Subcutaneous adipose tissue (tissue), 4 donors: ENCODE data around the gene EIF2S2. TPM values are rescaled to one million over a fixed set of nuclear protein-coding genes. Genes with fewer than 3 reads are reported as not detected.

Experiments used
- CTCF ChIP-seq: fragments of 450-650 bp; IDR thresholded peaks from one replicate; pipeline ENCODE4 v1.5.1; 2016; ENCODE audit warnings: low read depth, mild to moderate bottlenecking, control low read depth, antibody characterized with exemption, moderate library complexity
- total RNA-seq, 4 donors: library from RNA; depleted of rRNA; stranded (reverse); fragments of >200 nt; gene quantifications; one replicate each; pipeline ENCODE4 v1.1.0, GENCODE V29; 2016

The EIF2S2 gene
- total RNA-seq, 4 donors from 2014 or later = 41.6 to 86.6 (median 49.7) TPM

GRCh38 chr20:34105978-34106675 lies 5.9 kb downstream of the EIF2S2 start:
- no peak for TF ChIP-seq CTCF

- TF ChIP-seq CTCF = no peak
These were observed 8.0 kb downstream of the EIF2S2 start for GRCh38 chr20:34104059-34104458.

- no peak for TF ChIP-seq CTCF
These were observed 9.7 kb downstream of the EIF2S2 start for GRCh38 chr20:34102342-34102741.

GRCh38 chr20:34100576-34100975 lies 11.5 kb downstream of the EIF2S2 start:
- no peak for TF ChIP-seq CTCF

- TF ChIP-seq CTCF = no peak
These were observed 12.4 kb downstream of the EIF2S2 start for GRCh38 chr20:34099675-34100074.

- no peak for TF ChIP-seq CTCF
These were observed 13.5 kb downstream of the EIF2S2 start for GRCh38 chr20:34098570-34098969.

GRCh38 chr20:34096699-34097444 lies 15.2 kb downstream of the EIF2S2 start:
- no peak for TF ChIP-seq CTCF
